Neural cell (in vitro differentiated cells): ENCODE measurements around the gene MINDY4. TPM values are rescaled to one million over a fixed set of nuclear protein-coding genes. Genes with fewer than 3 reads are reported as not detected.

Experiments used
- H2AFZ ChIP-seq: fragments of 200-600, 300-800 bp; sonication (generic), shearing (Covaris generic); 2 replicates; pipeline ENCODE4 v1.6.0; 2014; ENCODE audit warnings: low read depth, mild to moderate bottlenecking, antibody characterized with exemption, low read length, moderate library complexity
- H3F3A ChIP-seq: fragments of 200-600 bp; shearing (Covaris generic); 2 replicates; pipeline ENCODE4 v1.6.1; 2016; ENCODE audit warnings: mild to moderate bottlenecking, moderate library complexity, mixed read lengths, antibody characterized with exemption, low read length; ENCODE audit not compliant: insufficient read depth, poor library complexity, severe bottlenecking
- H3K27ac ChIP-seq: fragments of 200-600, 300-800 bp; sonication (generic), shearing (Covaris generic); 2 replicates; pipeline ENCODE4 v1.5.1; 2014; ENCODE audit warnings: mild to moderate bottlenecking, low read length, moderate library complexity
- H3K27me3 ChIP-seq: fragments of 300-800, 200-600 bp; sonication (generic), shearing (Covaris generic); 2 replicates; pipeline ENCODE4 v1.6.0; 2014; ENCODE audit warnings: mild to moderate bottlenecking, low read depth, low read length, moderate library complexity; ENCODE audit not compliant: insufficient read depth
- H3K36me3 ChIP-seq: fragments of 300-800, 200-600 bp; sonication (generic), shearing (Covaris generic); 2 replicates; pipeline ENCODE4 v1.5.1; 2014; ENCODE audit warnings: mild to moderate bottlenecking, antibody characterized with exemption, low read length, moderate library complexity; ENCODE audit not compliant: insufficient read depth
- H3K4me2 ChIP-seq: fragments of 300-800, 200-600 bp; sonication (generic), shearing (Covaris generic); 2 replicates; pipeline ENCODE4 v1.6.0; 2014; ENCODE audit warnings: mild to moderate bottlenecking, low read length
- H3K4me3 ChIP-seq: fragments of 300-800, 200-600 bp; sonication (generic), shearing (Covaris generic); 2 replicates; pipeline ENCODE4 v1.5.1; 2014; ENCODE audit warnings: mild to moderate bottlenecking, low read length, moderate library complexity
- H3K79me2 ChIP-seq: fragments of 200-600 bp; shearing (Covaris generic); replicated peaks from 2 replicates; pipeline ENCODE4 v1.6.0; 2014; ENCODE audit warnings: mild to moderate bottlenecking, low read length, moderate library complexity; ENCODE audit not compliant: insufficient read depth
- H3K9ac ChIP-seq: fragments of 300-800, 200-600 bp; sonication (generic), shearing (Covaris generic); 2 replicates; pipeline ENCODE4 v1.6.1; 2016; ENCODE audit warnings: mild to moderate bottlenecking, low read length, mixed read lengths
- H3K9me2 ChIP-seq: fragments of 200-600 bp; shearing (Covaris generic); 2 replicates; pipeline ENCODE4 v1.6.1; 2016; ENCODE audit warnings: mild to moderate bottlenecking, low read length, mixed read lengths; ENCODE audit not compliant: insufficient read depth
- H3K9me3 ChIP-seq: fragments of 200-600, 300-800 bp; sonication (generic), shearing (Covaris generic); 2 replicates; pipeline ENCODE4 v1.6.1; 2016; ENCODE audit warnings: mild to moderate bottlenecking, mixed run types, low read length, moderate library complexity, mixed read lengths
- H4K20me1 ChIP-seq: fragments of 200-600 bp; shearing (Covaris generic); 2 replicates; pipeline ENCODE4 v1.6.1; 2016; ENCODE audit warnings: mild to moderate bottlenecking, mixed run types; ENCODE audit not compliant: insufficient read depth
- CTCF ChIP-seq: fragments of 450-650 bp; IDR thresholded peaks from 2 replicates; pipeline ENCODE4 v1.5.1; 2014; ENCODE audit warnings: antibody characterized with exemption, mild to moderate bottlenecking, moderate library complexity; ENCODE audit not compliant: poor library complexity, severe bottlenecking
- EP300 ChIP-seq: fragments of 450-650 bp; conservative IDR thresholded peaks from 2 replicates; pipeline ENCODE4 v1.6.1; 2014; ENCODE audit warnings: antibody characterized with exemption, mild to moderate bottlenecking, moderate library complexity; ENCODE audit not compliant: poor library complexity, severe bottlenecking
- EZH2 ChIP-seq: fragments of 200-600, 300-800 bp; shearing (Covaris generic), sonication (generic); IDR thresholded peaks from 2 replicates; pipeline ENCODE4 v1.6.1; 2014; ENCODE audit warnings: antibody characterized with exemption, low read length, borderline replicate concordance, mild to moderate bottlenecking; ENCODE audit not compliant: insufficient read depth, poor library complexity, severe bottlenecking
- MXI1 ChIP-seq: fragments of 450-650 bp; conservative IDR thresholded peaks from 2 replicates; pipeline ENCODE4 v1.6.1; 2014; ENCODE audit warnings: antibody characterized with exemption, mild to moderate bottlenecking; ENCODE audit not compliant: poor library complexity, severe bottlenecking
- POLR2AphosphoS5 ChIP-seq: IDR thresholded peaks from 2 replicates; pipeline ENCODE4 v1.6.1; 2012
- RAD21 ChIP-seq: fragments of 450-650 bp; conservative IDR thresholded peaks from 2 replicates; pipeline ENCODE4 v1.6.1; 2014; ENCODE audit warnings: antibody characterized with exemption, mild to moderate bottlenecking, moderate library complexity
- REST ChIP-seq: IDR thresholded peaks from 2 replicates; pipeline ENCODE4 v1.6.1; 2012; ENCODE audit warnings: borderline replicate concordance
- SMC3 ChIP-seq: fragments of 450-650 bp; conservative IDR thresholded peaks from 2 replicates; pipeline ENCODE4 v1.6.1; 2014; ENCODE audit warnings: antibody characterized with exemption, mild to moderate bottlenecking, moderate library complexity; ENCODE audit not compliant: poor library complexity
- TAF1 ChIP-seq: IDR thresholded peaks from 2 replicates; pipeline ENCODE4 v1.6.1; 2012; ENCODE audit warnings: low read depth
- polyA plus RNA-seq: library from polyadenylated mRNA; depleted of rRNA; stranded (reverse); fragments of >200 nt; gene quantifications from 2 replicates; pipeline ENCODE4 v1.2.3, GENCODE V29; 2014

Gene MINDY4
- polyA plus RNA-seq, 1 donor from 2014 or later: 1.0 TPM

- H3K4me2 ChIP-seq: no peak overlapping the region
- H3K27ac ChIP-seq: no peak overlapping the region
- no peaks in the 10 kb centered on the region for H3K36me3 ChIP-seq
- no peaks in the 10 kb centered on the region for H4K20me1 ChIP-seq
- no peak for TF ChIP-seq EP300
- TF ChIP-seq REST: no peak
- TF ChIP-seq RAD21: no peak
- TF ChIP-seq POLR2AphosphoS5: no peak
- no peak for TF ChIP-seq TAF1
- TF ChIP-seq MXI1: no peak
- no peak for TF ChIP-seq EZH2
- TF ChIP-seq SMC3: no peak
- no peak for TF ChIP-seq CTCF
- no peaks in the 10 kb centered on the region for H3K79me2 ChIP-seq
- no peaks in the 10 kb centered on the region for H3K9me2 ChIP-seq
- no peak overlapping the region for H3K9ac ChIP-seq
- no peaks in the 10 kb centered on the region for H3K27me3 ChIP-seq
- no peaks in the 10 kb centered on the region for H3K9me3 ChIP-seq
- H3F3A ChIP-seq: no peaks in the 10 kb centered on the region
- no peak overlapping the region for H3K4me3 ChIP-seq
- H2AFZ ChIP-seq: no peak overlapping the region
Measured at GRCh38 chr7:30728591-30729100, 42.6 kb upstream of the MINDY4 start.

GRCh38 chr7:30729642-30730041, 41.6 kb upstream of the MINDY4 start:
- no peaks in the 10 kb centered on the region for H3K79me2 ChIP-seq
- no peak overlapping the region for H2AFZ ChIP-seq
- no peak overlapping the region for H3K27ac ChIP-seq
- H3K4me2 ChIP-seq: no peak overlapping the region
- no peaks in the 10 kb centered on the region for H4K20me1 ChIP-seq
- H3K9me2 ChIP-seq: no peaks in the 10 kb centered on the region
- TF ChIP-seq MXI1 (no peak), POLR2AphosphoS5 (no peak)
- H3K4me3 ChIP-seq: no peak overlapping the region
- H3K9me3 ChIP-seq: no peaks in the 10 kb centered on the region
- H3K9ac ChIP-seq: no peak overlapping the region
- no peaks in the 10 kb centered on the region for H3F3A ChIP-seq
- H3K36me3 ChIP-seq: no peaks in the 10 kb centered on the region
- H3K27me3 ChIP-seq: no peaks in the 10 kb centered on the region

- H3K9me2 ChIP-seq: no peaks in the 10 kb centered on the region
- H3K27me3 ChIP-seq: no peaks in the 10 kb centered on the region
- no peaks in the 10 kb centered on the region for H3K9me3 ChIP-seq
- TF ChIP-seq RAD21 (no peak), CTCF (no peak), MXI1 (no peak), EZH2 (no peak), TAF1 (no peak), SMC3 (no peak), POLR2AphosphoS5 (no peak), EP300 (no peak), REST (no peak)
- no peaks in the 10 kb centered on the region for H3K36me3 ChIP-seq
- no peaks in the 10 kb centered on the region for H3K79me2 ChIP-seq
- H3K9ac ChIP-seq: no peak overlapping the region
- H4K20me1 ChIP-seq: no peaks in the 10 kb centered on the region
- H3K4me2 ChIP-seq: no peak overlapping the region
- no peak overlapping the region for H3K27ac ChIP-seq
- H3F3A ChIP-seq: no peaks in the 10 kb centered on the region
- no peak overlapping the region for H3K4me3 ChIP-seq
- H2AFZ ChIP-seq: no peak overlapping the region
Measured at GRCh38 chr7:30730097-30730496, 41.1 kb upstream of the MINDY4 start.
